H9 (cell line): ENCODE data around the gene FRMD1. TPM values are rescaled to one million over a fixed set of nuclear protein-coding genes. Genes with fewer than 3 reads are reported as not detected.

Experiments
- DNase-seq: peaks from one replicate; pipeline ENCODE4 v3.0.0-alpha.2; 2017
- H2AFZ ChIP-seq: one replicate; pipeline ENCODE4 v1.6.1; 2013; ENCODE audit warnings: mild to moderate bottlenecking, low read length, control low read depth, moderate library complexity
- H2AK5ac ChIP-seq: 2 replicates; pipeline ENCODE4 v1.6.1; 2013; ENCODE audit warnings: low read length, control low read depth, mixed read lengths; ENCODE audit not compliant: insufficient read length
- H2BK120ac ChIP-seq: one replicate; pipeline ENCODE4 v1.6.1; 2013; ENCODE audit warnings: low read depth, mild to moderate bottlenecking, low read length, control low read depth, inconsistent platforms; ENCODE audit not compliant: poor library complexity, severe bottlenecking
- H2BK12ac ChIP-seq: 2 replicates; pipeline ENCODE4 v1.6.1; 2013; ENCODE audit warnings: low read length, control low read depth, mixed read lengths, low read depth; ENCODE audit not compliant: insufficient read length
- H2BK15ac ChIP-seq: 2 replicates; pipeline ENCODE4 v1.6.1; 2013; ENCODE audit warnings: low read depth, low read length, control low read depth
- H2BK20ac ChIP-seq: one replicate; pipeline ENCODE4 v1.6.1; 2013; ENCODE audit warnings: low read depth, mild to moderate bottlenecking, low read length, control low read depth, inconsistent platforms; ENCODE audit not compliant: poor library complexity, severe bottlenecking
- H2BK5ac ChIP-seq: 2 replicates; pipeline ENCODE4 v1.6.1; 2013; ENCODE audit warnings: low read length, control low read depth, mixed read lengths; ENCODE audit not compliant: insufficient read length
- H3K14ac ChIP-seq: 2 replicates; pipeline ENCODE4 v1.6.1; 2013; ENCODE audit warnings: low read length, control low read depth; ENCODE audit not compliant: insufficient read depth
- H3K18ac ChIP-seq: 2 replicates; pipeline ENCODE4 v1.6.1; 2013; ENCODE audit warnings: low read depth, mild to moderate bottlenecking, mixed read lengths, low read length, control low read depth; ENCODE audit not compliant: insufficient read length
- H3K23ac ChIP-seq: 2 replicates; pipeline ENCODE4 v1.6.1; 2013; ENCODE audit warnings: low read length, control low read depth, mixed read lengths, low read depth; ENCODE audit not compliant: insufficient read length
- H3K23me2 ChIP-seq: 2 replicates; pipeline ENCODE4 v1.6.1; 2013; ENCODE audit warnings: low read depth, mild to moderate bottlenecking, mixed read lengths, low read length, control low read depth; ENCODE audit not compliant: insufficient read length, poor library complexity, severe bottlenecking
- H3K27ac ChIP-seq: 2 replicates; pipeline ENCODE4 v1.5.1; 2013; ENCODE audit warnings: low read length, control low read depth, mixed read lengths, low read depth; ENCODE audit not compliant: insufficient read length
- H3K27me3 ChIP-seq: 2 replicates; pipeline ENCODE4 v1.6.1; 2013; ENCODE audit warnings: low read length, control low read depth, inconsistent platforms; ENCODE audit not compliant: insufficient read depth
- H3K4ac ChIP-seq: 2 replicates; pipeline ENCODE4 v1.6.1; 2013; ENCODE audit warnings: low read depth, mild to moderate bottlenecking, control low read depth, inconsistent platforms, low read length, moderate library complexity
- H3K4me1 ChIP-seq: 2 replicates; pipeline ENCODE4 v1.6.1; 2013; ENCODE audit warnings: low read length, control low read depth, inconsistent platforms; ENCODE audit not compliant: insufficient read depth
- H3K4me2 ChIP-seq: 2 replicates; pipeline ENCODE4 v1.6.1; 2013; ENCODE audit warnings: low read length, control low read depth, mixed read lengths; ENCODE audit not compliant: insufficient read length, insufficient read depth
- H3K56ac ChIP-seq: 2 replicates; pipeline ENCODE4 v1.6.1; 2013; ENCODE audit warnings: low read depth, mild to moderate bottlenecking, mixed read lengths, low read length, control low read depth; ENCODE audit not compliant: insufficient read length
- H3K79me1 ChIP-seq: 2 replicates; pipeline ENCODE4 v1.6.1; 2013; ENCODE audit warnings: low read depth, mild to moderate bottlenecking, moderate library complexity, low read length, control low read depth, inconsistent platforms; ENCODE audit not compliant: insufficient read depth, poor library complexity, severe bottlenecking
- H3K79me2 ChIP-seq: 2 replicates; pipeline ENCODE4 v1.6.1; 2013; ENCODE audit warnings: low read length, control low read depth, inconsistent platforms; ENCODE audit not compliant: insufficient read depth
- H3K9ac ChIP-seq: 2 replicates; pipeline ENCODE4 v1.6.1; 2013; ENCODE audit warnings: low read length, control low read depth, mixed read lengths; ENCODE audit not compliant: insufficient read length; ENCODE audit errors: extremely low read depth
- H3K9me3 ChIP-seq: one replicate; pipeline ENCODE4 v1.6.1; 2013; ENCODE audit warnings: low read depth, low read length, inconsistent platforms; ENCODE audit not compliant: control insufficient read depth
- H3T11ph ChIP-seq: one replicate; pipeline ENCODE4 v1.6.1; 2013; ENCODE audit warnings: mild to moderate bottlenecking, low read length, control low read depth, inconsistent platforms
- H4K20me1 ChIP-seq: one replicate; pipeline ENCODE4 v1.6.1; 2013; ENCODE audit not compliant: control insufficient read depth, insufficient read length, insufficient read depth
- H4K5ac ChIP-seq: 2 replicates; pipeline ENCODE4 v1.6.1; 2013; ENCODE audit warnings: low read depth, mild to moderate bottlenecking, mixed read lengths, low read length, control low read depth; ENCODE audit not compliant: insufficient read length
- H4K8ac ChIP-seq: replicated peaks from 2 replicates; pipeline ENCODE4 v1.6.1; 2013; ENCODE audit warnings: low read length, control low read depth, mixed read lengths, low read depth; ENCODE audit not compliant: insufficient read length
- H4K91ac ChIP-seq: 2 replicates; pipeline ENCODE4 v1.6.1; 2013; ENCODE audit warnings: low read depth, mild to moderate bottlenecking, moderate library complexity, mixed read lengths, low read length, control low read depth; ENCODE audit not compliant: insufficient read length
- H3K27ac Mint-ChIP-seq, 3 experiments: 2 replicates in 2 of 3; 3 replicates in 1 of 3; pipeline ENCODE4 v1.8.0; 2020 to 2021; ENCODE audit warnings: mixed read lengths in 3 of 3, mild to moderate bottlenecking in 1 of 3, moderate library complexity in 1 of 3
- H3K27me3 Mint-ChIP-seq: 2 replicates; pipeline ENCODE4 v1.8.0; 2021; ENCODE audit warnings: low read depth, mild to moderate bottlenecking, moderate library complexity, mixed read lengths
- H3K36me3 Mint-ChIP-seq, 3 experiments: 2 replicates in 2 of 3; 3 replicates in 1 of 3; pipeline ENCODE4 v1.8.0; 2020 to 2021; ENCODE audit warnings: low read depth in 3 of 3, mixed read lengths in 3 of 3; ENCODE audit not compliant: insufficient read depth in 1 of 3
- H3K4me1 Mint-ChIP-seq, 2 experiments: 2 replicates each; pipeline ENCODE4 v1.8.0; 2020; ENCODE audit warnings: mixed read lengths in 2 of 2
- H3K4me3 Mint-ChIP-seq, 2 experiments: 2 replicates in 1 of 2; 3 replicates in 1 of 2; pipeline ENCODE4 v1.8.0; 2020 to 2021; ENCODE audit warnings: mild to moderate bottlenecking in 2 of 2, mixed read lengths in 2 of 2, moderate library complexity in 1 of 2
- H3K9me3 Mint-ChIP-seq, 2 experiments: 2 replicates in 1 of 2; 3 replicates in 1 of 2; pipeline ENCODE4 v1.8.0; 2020; ENCODE audit warnings: mild to moderate bottlenecking in 2 of 2, mixed read lengths in 2 of 2, moderate library complexity in 1 of 2
- CTCF ChIP-seq: fragments of 200-600 bp; sonication (generic); conservative IDR thresholded peaks from 3 replicates; pipeline ENCODE4 v1.8.0; 2021; ENCODE audit warnings: antibody characterized with exemption, mild to moderate bottlenecking
- WGBS: extraction: QIAGEN DNeasy Blood & Tissue Kit; methylation state at CpG from one replicate; pipeline ENCODE4 v1.1.7; 2013; ENCODE audit warnings: missing lambda C conversion rate, low lambda C conversion rate, mixed read lengths; ENCODE audit not compliant: insufficient read length; ENCODE audit errors: extremely low coverage; 5-methylcytosine and 5-hydroxymethylcytosine counted together
- total RNA-seq: library from RNA; stranded (reverse); gene quantifications from 2 replicates; pipeline ENCODE4 v1.2.1, GENCODE V29; 2021

The FRMD1 gene
- total RNA-seq, 1 experiment from 2014 or later: not detected

DNA sequence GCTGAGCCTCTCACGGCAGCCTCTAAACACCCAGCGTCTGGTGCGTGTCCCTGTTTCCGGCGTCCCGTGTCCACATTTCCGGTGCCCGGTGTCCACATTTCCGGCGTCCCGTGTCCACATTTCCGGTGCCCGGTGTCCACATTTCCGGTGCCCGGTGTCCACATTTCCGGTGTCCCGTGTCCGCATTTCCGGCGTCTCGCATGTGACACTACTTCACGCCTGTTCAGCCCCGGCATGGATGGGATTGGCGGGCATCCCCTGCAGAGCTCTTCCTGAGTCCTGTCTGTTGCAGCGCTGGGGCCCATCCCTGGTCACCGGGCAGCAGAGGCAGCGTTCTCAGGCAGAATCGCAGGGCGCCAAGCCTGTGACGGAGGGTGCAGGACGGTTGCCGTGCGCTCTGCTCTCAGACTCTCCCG, 3.2 kb downstream of the FRMD1 start:
- Mint-ChIP-seq H3K4me3 (no peak overlapping the region; a peak in 1 of 5 replicates), H3K27ac (peak overlapping the region in 1 of 3 experiments; percentile 59; a peak in 1 of 7 replicates), H3K9me3 (no peaks in the 10 kb centered on the region; a peak in 1 of 5 replicates), H3K27me3 (0 out of 2 replicates have a peak, but pooled peaks cover 2% of the 10 kb centered on the region), H3K4me1 (peaks cover 7 to 12% of the 10 kb centered on the region in 2 experiments), H3K36me3 (no peaks in the 10 kb centered on the region)
- H4K20me1 ChIP-seq: no peaks in the 10 kb centered on the region
- H4K5ac ChIP-seq: no peak overlapping the region
- H3K23me2 ChIP-seq: no peaks in the 10 kb centered on the region
- no peaks in the 10 kb centered on the region for H3K9me3 ChIP-seq
- WGBS: no CpG with 5 or more reads among the region's 34 CpGs
- no peaks in the 10 kb centered on the region for H3K27me3 ChIP-seq
- no peak overlapping the region for H2AK5ac ChIP-seq
- no peak overlapping the region for H4K8ac ChIP-seq
- H3K4me1 ChIP-seq: no peaks in the 10 kb centered on the region
- no peak overlapping the region for H2BK12ac ChIP-seq
- no peak overlapping the region for H4K91ac ChIP-seq
- no peak overlapping the region for H3K9ac ChIP-seq
- DNase-seq: no peak
- no peak overlapping the region for H3T11ph ChIP-seq
- no peak overlapping the region for H3K4ac ChIP-seq
- no peak overlapping the region for H3K56ac ChIP-seq
- no peak overlapping the region for H2AFZ ChIP-seq
- no peak overlapping the region for H3K18ac ChIP-seq
- no peak overlapping the region for H3K27ac ChIP-seq
- no peak overlapping the region for H3K4me2 ChIP-seq
- no peak for TF ChIP-seq CTCF
- no peak overlapping the region for H2BK20ac ChIP-seq
- no peak overlapping the region for H3K14ac ChIP-seq
- no peak overlapping the region for H3K23ac ChIP-seq
- H2BK15ac ChIP-seq: no peak overlapping the region
- H2BK5ac ChIP-seq: no peak overlapping the region
- H3K79me2 ChIP-seq: no peaks in the 10 kb centered on the region
- no peaks in the 10 kb centered on the region for H3K79me1 ChIP-seq
- no peak overlapping the region for H2BK120ac ChIP-seq
